ENCODE measurements around the gene FAM151A. TPM values are rescaled to one million over a fixed set of nuclear protein-coding genes. Genes with fewer than 3 reads are reported as not detected.

The FAM151A gene
- total and polyA plus RNA-seq, 2 experiments from 2014 or later, result 0.10 TPM; not detected in 1

DNA sequence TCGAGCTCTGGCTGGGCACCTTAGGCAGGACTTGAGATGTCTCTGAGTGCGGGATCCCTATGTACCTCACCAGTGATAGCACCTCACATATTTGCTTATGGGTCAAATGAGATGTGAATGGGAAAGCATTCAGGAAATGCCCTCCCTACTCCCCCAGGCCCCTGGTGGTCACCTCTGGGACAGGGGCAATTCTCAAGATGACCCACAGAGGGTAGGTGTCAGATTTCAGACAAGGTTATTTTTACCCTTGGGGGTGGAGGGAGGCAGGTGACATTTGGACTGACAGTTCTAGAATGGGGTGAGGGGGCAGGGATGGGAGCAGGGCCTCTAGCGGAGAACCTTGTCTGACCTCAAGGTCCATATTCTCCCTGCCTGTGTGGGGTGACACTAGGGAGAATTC lies 48.2 kb downstream of the FAM151A start:
- Histone ChIP-seq H3K9me2 (ENCODE audit: insufficient read depth) (no peaks in the 10 kb centered on the region), H3F3A (replicated peaks; ENCODE audit: low read depth) (0 out of 2 replicates have a peak, but pooled peaks cover 2% of the 10 kb centered on the region), H3K27ac (ENCODE audit: low read depth) (no peak overlapping the region), H3K4me1 (ENCODE audit: insufficient read depth) (peaks cover 30% of the 10 kb centered on the region), H3K4me2 (no peak overlapping the region), H3K27me3 (ENCODE audit: insufficient read depth) (no peaks in the 10 kb centered on the region), H3K4me3 (no peak overlapping the region), H3K36me3 (ENCODE audit: insufficient read depth) (no peaks in the 10 kb centered on the region), H2AFZ (no peak overlapping the region), H3K79me2 (replicated peaks; ENCODE audit: insufficient read depth) (no peaks in the 10 kb centered on the region), H4K20me1 (replicated peaks; ENCODE audit: insufficient read depth) (no peaks in the 10 kb centered on the region)
- DNase-seq (ENCODE audit: low spot score) (peak; percentile 47), ATAC-seq (peak; percentile 13)
- H3K27ac Mint-ChIP-seq, result 0 out of 2 replicates have a peak overlapping the region, but pooled peaks have one; percentile 33
- peaks cover 24% of the 10 kb centered on the region for H3K27me3 Mint-ChIP-seq (ENCODE audit: insufficient read depth, low read depth, poor library complexity)
- TF ChIP-seq JUNB (IDR thresholded peaks at IDR 0.05; ENCODE audit: unreplicated experiment) (no peak), ZNF331 (CRISPR knock-in tag; IDR thresholded peaks at IDR 0.05; ENCODE audit: low read depth) (no peak), CREB1 (CRISPR knock-in tag; IDR thresholded peaks at IDR 0.05; ENCODE audit: low read depth) (0 out of 2 replicates have a peak, but pooled peaks have one; percentile 12)
- TF ChIP-seq, protein P1, sequence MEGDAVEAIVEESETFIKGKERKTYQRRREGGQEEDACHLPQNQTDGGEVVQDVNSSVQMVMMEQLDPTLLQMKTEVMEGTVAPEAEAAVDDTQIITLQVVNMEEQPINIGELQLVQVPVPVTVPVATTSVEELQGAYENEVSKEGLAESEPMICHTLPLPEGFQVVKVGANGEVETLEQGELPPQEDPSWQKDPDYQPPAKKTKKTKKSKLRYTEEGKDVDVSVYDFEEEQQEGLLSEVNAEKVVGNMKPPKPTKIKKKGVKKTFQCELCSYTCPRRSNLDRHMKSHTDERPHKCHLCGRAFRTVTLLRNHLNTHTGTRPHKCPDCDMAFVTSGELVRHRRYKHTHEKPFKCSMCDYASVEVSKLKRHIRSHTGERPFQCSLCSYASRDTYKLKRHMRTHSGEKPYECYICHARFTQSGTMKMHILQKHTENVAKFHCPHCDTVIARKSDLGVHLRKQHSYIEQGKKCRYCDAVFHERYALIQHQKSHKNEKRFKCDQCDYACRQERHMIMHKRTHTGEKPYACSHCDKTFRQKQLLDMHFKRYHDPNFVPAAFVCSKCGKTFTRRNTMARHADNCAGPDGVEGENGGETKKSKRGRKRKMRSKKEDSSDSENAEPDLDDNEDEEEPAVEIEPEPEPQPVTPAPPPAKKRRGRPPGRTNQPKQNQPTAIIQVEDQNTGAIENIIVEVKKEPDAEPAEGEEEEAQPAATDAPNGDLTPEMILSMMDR (conservative IDR thresholded peaks at IDR 0.05; ENCODE audit: low read depth in 2 of 2), result peak; percentile 23 to 55; a peak in 3 of 4 replicates
- H3K4me3 Mint-ChIP-seq, result no peak overlapping the region
- H3K9me3 Mint-ChIP-seq, result no peaks in the 10 kb centered on the region; the same call in 2 of the 3 replicates
- no peaks in the 10 kb centered on the region for H3K36me3 Mint-ChIP-seq (ENCODE audit: low read depth)
- H3K4me1 Mint-ChIP-seq, result peaks cover 51% of the 10 kb centered on the region

DNA sequence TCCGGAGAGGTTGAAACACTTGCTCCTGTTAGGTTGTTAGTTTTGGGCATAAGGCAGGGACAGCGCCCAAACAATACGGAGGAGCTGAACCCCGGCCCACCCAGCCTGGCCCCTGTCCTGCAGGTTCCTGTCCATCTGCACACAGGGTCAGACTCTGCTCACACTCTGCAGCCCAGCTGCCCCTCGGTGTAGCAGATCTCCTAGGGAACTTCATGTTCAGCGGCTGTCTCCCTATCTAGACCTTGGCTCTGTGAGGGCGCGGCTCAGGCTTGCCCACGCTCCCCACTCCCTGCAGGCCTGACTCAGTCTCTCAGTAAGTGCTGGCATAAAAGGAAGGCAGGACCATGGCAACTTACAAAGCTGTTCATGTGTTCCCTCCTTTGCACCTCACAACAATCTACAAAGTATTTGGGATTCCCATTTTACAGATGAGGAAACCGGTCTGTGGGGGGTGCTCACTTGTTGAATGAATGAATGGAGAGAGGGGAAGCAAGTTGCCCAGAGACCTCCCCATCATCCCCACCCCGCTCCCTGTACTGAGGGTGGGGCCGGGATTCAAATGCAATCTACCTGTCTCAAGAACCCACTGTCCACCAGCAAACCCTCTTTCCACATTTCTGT lies 49.1 kb downstream of the FAM151A start:
- Histone ChIP-seq H3K36me3 (ENCODE audit: insufficient read depth) (no peaks in the 10 kb centered on the region), H3K4me3 (no peak overlapping the region), H3K9me2 (ENCODE audit: insufficient read depth) (no peaks in the 10 kb centered on the region), H3K4me2 (no peak overlapping the region), H3K27ac (ENCODE audit: low read depth) (no peak overlapping the region), H3K27me3 (ENCODE audit: insufficient read depth) (no peaks in the 10 kb centered on the region), H3K4me1 (ENCODE audit: insufficient read depth) (peaks cover 30% of the 10 kb centered on the region), H4K20me1 (replicated peaks; ENCODE audit: insufficient read depth) (no peaks in the 10 kb centered on the region), H2AFZ (no peak overlapping the region), H3F3A (replicated peaks; ENCODE audit: low read depth) (0 out of 2 replicates have a peak, but pooled peaks cover 2% of the 10 kb centered on the region), H3K79me2 (replicated peaks; ENCODE audit: insufficient read depth) (no peaks in the 10 kb centered on the region)
- Mint-ChIP-seq H3K36me3 (ENCODE audit: low read depth) (no peaks in the 10 kb centered on the region), H3K4me1 (peaks cover 55% of the 10 kb centered on the region), H3K27me3 (ENCODE audit: insufficient read depth, low read depth, poor library complexity) (peaks cover 21% of the 10 kb centered on the region), H3K27ac (0 out of 2 replicates have a peak overlapping the region, but pooled peaks have one; percentile 33), H3K9me3 (no peaks in the 10 kb centered on the region; the same call in 2 of the 3 replicates), H3K4me3 (no peak overlapping the region)
- DNase-seq (ENCODE audit: low spot score), result no peak
- TF ChIP-seq EZH2phosphoT487 (IDR thresholded peaks at IDR 0.05; ENCODE audit: unreplicated experiment) (no peak), NANOG (IDR thresholded peaks at IDR 0.05; ENCODE audit: borderline replicate concordance) (no peak), CREB1 (CRISPR knock-in tag; IDR thresholded peaks at IDR 0.05; ENCODE audit: low read depth) (no peak), POLR2AphosphoS5 (IDR thresholded peaks at IDR 0.05; ENCODE audit: low read depth) (no peak), JUNB (IDR thresholded peaks at IDR 0.05; ENCODE audit: unreplicated experiment) (no peak), STAT1 (IDR thresholded peaks at IDR 0.05; ENCODE audit: unreplicated experiment) (no peak)
- TF ChIP-seq, protein P2, sequence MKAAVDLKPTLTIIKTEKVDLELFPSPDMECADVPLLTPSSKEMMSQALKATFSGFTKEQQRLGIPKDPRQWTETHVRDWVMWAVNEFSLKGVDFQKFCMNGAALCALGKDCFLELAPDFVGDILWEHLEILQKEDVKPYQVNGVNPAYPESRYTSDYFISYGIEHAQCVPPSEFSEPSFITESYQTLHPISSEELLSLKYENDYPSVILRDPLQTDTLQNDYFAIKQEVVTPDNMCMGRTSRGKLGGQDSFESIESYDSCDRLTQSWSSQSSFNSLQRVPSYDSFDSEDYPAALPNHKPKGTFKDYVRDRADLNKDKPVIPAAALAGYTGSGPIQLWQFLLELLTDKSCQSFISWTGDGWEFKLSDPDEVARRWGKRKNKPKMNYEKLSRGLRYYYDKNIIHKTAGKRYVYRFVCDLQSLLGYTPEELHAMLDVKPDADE (IDR thresholded peaks at IDR 0.05), result no peak
- TF ChIP-seq, protein P1 (conservative IDR thresholded peaks at IDR 0.05; ENCODE audit: low read depth in 2 of 2), result no peak
- TF ChIP-seq, protein P3, sequence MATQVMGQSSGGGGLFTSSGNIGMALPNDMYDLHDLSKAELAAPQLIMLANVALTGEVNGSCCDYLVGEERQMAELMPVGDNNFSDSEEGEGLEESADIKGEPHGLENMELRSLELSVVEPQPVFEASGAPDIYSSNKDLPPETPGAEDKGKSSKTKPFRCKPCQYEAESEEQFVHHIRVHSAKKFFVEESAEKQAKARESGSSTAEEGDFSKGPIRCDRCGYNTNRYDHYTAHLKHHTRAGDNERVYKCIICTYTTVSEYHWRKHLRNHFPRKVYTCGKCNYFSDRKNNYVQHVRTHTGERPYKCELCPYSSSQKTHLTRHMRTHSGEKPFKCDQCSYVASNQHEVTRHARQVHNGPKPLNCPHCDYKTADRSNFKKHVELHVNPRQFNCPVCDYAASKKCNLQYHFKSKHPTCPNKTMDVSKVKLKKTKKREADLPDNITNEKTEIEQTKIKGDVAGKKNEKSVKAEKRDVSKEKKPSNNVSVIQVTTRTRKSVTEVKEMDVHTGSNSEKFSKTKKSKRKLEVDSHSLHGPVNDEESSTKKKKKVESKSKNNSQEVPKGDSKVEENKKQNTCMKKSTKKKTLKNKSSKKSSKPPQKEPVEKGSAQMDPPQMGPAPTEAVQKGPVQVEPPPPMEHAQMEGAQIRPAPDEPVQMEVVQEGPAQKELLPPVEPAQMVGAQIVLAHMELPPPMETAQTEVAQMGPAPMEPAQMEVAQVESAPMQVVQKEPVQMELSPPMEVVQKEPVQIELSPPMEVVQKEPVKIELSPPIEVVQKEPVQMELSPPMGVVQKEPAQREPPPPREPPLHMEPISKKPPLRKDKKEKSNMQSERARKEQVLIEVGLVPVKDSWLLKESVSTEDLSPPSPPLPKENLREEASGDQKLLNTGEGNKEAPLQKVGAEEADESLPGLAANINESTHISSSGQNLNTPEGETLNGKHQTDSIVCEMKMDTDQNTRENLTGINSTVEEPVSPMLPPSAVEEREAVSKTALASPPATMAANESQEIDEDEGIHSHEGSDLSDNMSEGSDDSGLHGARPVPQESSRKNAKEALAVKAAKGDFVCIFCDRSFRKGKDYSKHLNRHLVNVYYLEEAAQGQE (IDR thresholded peaks at IDR 0.05; ENCODE audit: unreplicated experiment), result no peak
- ATAC-seq, result no peak

Data from GM23338 (cell line).